ENCODE measurements around the gene RRAS. TPM values are rescaled to one million over a fixed set of nuclear protein-coding genes. Genes with fewer than 3 reads are reported as not detected.

The RRAS gene
- total RNA-seq, 5 donors from 2014 or later (not counting 1 experiment from before 2014, with no cell fraction given), result 8.5 to 15.4 (median 13.0) TPM

DNA sequence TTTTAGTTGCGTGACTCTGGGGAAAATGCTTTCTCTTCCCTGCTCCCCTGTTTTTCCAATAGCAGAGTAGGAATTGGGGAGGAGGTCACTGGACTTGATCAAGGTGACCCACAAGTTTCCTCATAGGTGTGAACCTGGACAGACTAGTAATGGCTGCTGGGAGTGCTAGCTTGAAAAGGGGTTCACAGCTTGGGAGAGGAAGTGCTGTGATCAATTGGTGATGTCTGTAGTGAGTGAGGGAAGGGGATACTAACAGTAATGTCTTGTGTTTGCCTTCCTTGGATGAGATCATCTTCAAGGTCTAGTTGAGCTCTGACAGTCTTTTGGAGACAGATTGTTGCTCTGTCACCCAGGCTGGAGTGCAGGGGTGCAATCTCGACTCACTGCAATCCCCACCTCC, 27.5 kb upstream of the RRAS start:
- Histone ChIP-seq H3K4me1 (ENCODE audit: control insufficient read depth in 1 of 2, extremely low read depth in 1 of 2, insufficient read depth in 2 of 2, low read length in 2 of 2) (peaks cover 4 to 39% of the 10 kb centered on the region in 2 experiments), H3K27me3 (replicated peaks in 1 of 2; ENCODE audit: control insufficient read depth in 2 of 2, extremely low read depth in 1 of 2, insufficient read depth in 2 of 2, low read length in 1 of 2) (no peaks in the 10 kb centered on the region), H3K9me3 (no peaks in the 10 kb centered on the region), H3K4me3 (ENCODE audit: control insufficient read depth in 1 of 2, extremely low read depth in 1 of 2, low read length in 1 of 2) (no peak overlapping the region), H3K27ac (ENCODE audit: low read length) (no peak overlapping the region), H3K36me3 (ENCODE audit: control insufficient read depth in 2 of 2, extremely low read depth in 1 of 2, insufficient read depth in 1 of 2, low read length in 1 of 2) (peaks cover 11 to 14% of the 10 kb centered on the region in 2 donors)
- ChIA-PET CTCF (interaction anchor here in 1 of 2 donors (0.6 to 1.1 kb wide), 2 partner anchors 9 to 13 kb away, joined by 3 to 5 read pairs; partner anchors contain the start of gene PRMT1), POLR2A (no interaction called here)
- ATAC-seq (replicated peaks in 1 of 4) (no peak), DNase-seq (no peak)
- Mint-ChIP-seq H3K27ac (peak overlapping the region in 1 of 2 donors; percentile 55), H3K9me3 (no peaks in the 10 kb centered on the region), H3K4me1 (peaks cover 39 to 48% (median 44%) of the 10 kb centered on the region in 3 donors), H3K27me3 (no peaks in the 10 kb centered on the region), H3K36me3 (peaks cover 4% of the 10 kb centered on the region), H3K4me3 (peak overlapping the region; percentile 93 to 100 (median 99))
- 100% methylated on average over 1 of the region's 2 CpGs for WGBS (ENCODE audit: insufficient coverage)

DNA sequence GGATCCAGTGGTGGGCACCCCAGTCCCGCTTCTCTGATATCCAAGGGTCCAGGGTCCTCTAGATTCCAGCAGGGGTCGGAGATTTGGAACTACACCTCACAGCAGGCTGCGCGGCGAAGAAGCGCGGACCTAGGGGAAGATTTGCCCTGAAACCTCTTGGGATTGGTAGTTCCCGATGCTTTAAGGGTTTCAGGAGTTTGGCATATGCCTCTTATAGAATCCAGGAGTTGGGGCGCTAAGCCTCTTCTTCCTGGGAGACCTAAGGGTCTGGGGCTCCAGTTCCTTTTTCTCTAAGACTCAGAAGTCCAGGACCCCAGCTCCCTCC, 26.1 kb upstream of the RRAS start:
- DNase-seq (peak in 1 of 35 experiments; percentile 14), ATAC-seq (replicated peaks in 1 of 4) (peak in 2 of 4 experiments; percentile 0 to 13)
- Mint-ChIP-seq H3K4me3 (peak overlapping the region; percentile 93 to 100 (median 99)), H3K27me3 (no peaks in the 10 kb centered on the region), H3K36me3 (peaks cover 4% of the 10 kb centered on the region), H3K9me3 (no peaks in the 10 kb centered on the region), H3K4me1 (peaks cover 35 to 48% (median 37%) of the 10 kb centered on the region in 3 donors), H3K27ac (peak overlapping the region; percentile 100)
- H3K27me3 ChIP-seq (replicated peaks in 1 of 2; ENCODE audit: control insufficient read depth in 2 of 2, extremely low read depth in 1 of 2, insufficient read depth in 2 of 2, low read length in 1 of 2), result no peaks in the 10 kb centered on the region
- H3K4me1 ChIP-seq (ENCODE audit: control insufficient read depth in 1 of 2, extremely low read depth in 1 of 2, insufficient read depth in 2 of 2, low read length in 2 of 2), result peaks cover 4 to 43% of the 10 kb centered on the region in 2 experiments
- ChIA-PET POLR2A (no interaction called here), CTCF (interaction anchor here in 1 of 2 donors (1.0 to 3.2 kb wide), 4 partner anchors 11 to 26 kb away, joined by 3 to 30 read pairs (median 5); partner anchors contain the start of genes RRAS and SCAF1)
- peak overlapping the region; percentile 93 for H3K4me3 ChIP-seq (ENCODE audit: control insufficient read depth in 1 of 2, extremely low read depth in 1 of 2, low read length in 1 of 2)
- H3K9me3 ChIP-seq, result no peaks in the 10 kb centered on the region
- WGBS (ENCODE audit: insufficient coverage), result 0% methylated on average over 2 of the region's 9 CpGs
- H3K27ac ChIP-seq (ENCODE audit: low read length), result peak overlapping the region; percentile 78
- H3K36me3 ChIP-seq (ENCODE audit: control insufficient read depth in 2 of 2, extremely low read depth in 1 of 2, insufficient read depth in 1 of 2, low read length in 1 of 2), result peaks cover 7 to 26% of the 10 kb centered on the region in 2 donors

DNA sequence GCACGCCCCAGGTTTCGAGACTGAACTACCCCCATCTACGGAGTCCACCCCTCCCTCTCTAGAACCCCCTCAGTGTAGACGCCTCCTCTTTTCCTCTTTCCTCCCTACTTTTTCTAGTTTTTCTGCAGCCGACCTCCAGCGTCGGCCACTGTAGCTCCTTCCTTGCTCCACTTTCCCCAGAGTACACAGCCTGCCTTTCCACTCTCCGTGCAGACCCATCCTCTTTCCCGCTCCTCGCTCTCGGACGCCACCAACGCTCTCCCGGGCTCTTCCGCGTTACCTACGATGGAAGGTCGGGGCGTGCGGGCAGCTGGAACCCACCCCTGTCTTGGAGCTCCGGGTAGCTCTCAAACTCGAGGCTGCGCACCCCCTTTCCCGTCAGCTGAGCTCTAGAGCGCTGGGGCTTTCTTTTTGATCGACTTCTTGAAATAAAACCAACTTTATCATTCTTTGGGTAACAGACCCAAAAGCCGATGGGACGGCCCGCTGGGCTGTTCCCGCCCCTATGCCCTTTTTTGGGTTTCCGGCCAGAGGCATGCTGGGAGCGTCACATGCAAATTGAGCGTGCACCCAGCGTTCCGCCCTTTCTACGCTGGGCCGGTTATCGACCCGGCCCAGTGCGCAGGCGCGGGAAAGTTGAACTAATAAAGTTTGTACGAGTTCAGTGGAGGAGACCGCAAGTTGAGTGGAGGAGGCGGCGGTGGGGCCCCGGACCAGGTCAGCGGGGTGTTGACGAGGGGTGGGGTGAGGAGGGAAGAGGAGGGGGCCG, 25.6 kb upstream of the RRAS start, which contains the start of the genes BCL2L12 and IRF3:
TSS of gene BCL2L12 (plus strand) at position 583 of the 769 bp plus-strand sequence. CDS start 760 bp downstream, outside the sequence.
TSS of gene IRF3 (minus strand) at position 507 of the 769 bp plus-strand sequence. CDS start 1,019 bp downstream, outside the sequence.
- ChIA-PET POLR2A (interaction anchor here (0.7 to 1.8 kb wide), 4 partner anchors 11 to 30 kb away, joined by 3 to 6 read pairs (median 4); partner anchors contain the start of gene RRAS (in 1 of the 2)), CTCF (interaction anchor here in 1 of 2 donors (0.5 to 3.2 kb wide), 6 partner anchors 10 to 76 kb away, joined by 3 to 30 read pairs (median 4); partner anchors contain the start of genes PRMT1, RRAS and SCAF1)
- H3K4me3 ChIP-seq (ENCODE audit: control insufficient read depth in 1 of 2, extremely low read depth in 1 of 2, low read length in 1 of 2), result peak within 1 kb of the TSS; percentile 93
- H3K36me3 Mint-ChIP-seq, result peaks cover 4% of the 10 kb centered on the region
- peaks cover 7 to 32% of the 10 kb centered on the region in 2 donors for H3K36me3 ChIP-seq (ENCODE audit: control insufficient read depth in 2 of 2, extremely low read depth in 1 of 2, insufficient read depth in 1 of 2, low read length in 1 of 2)
- peak within 1 kb of the TSS; percentile 100 for H3K27ac Mint-ChIP-seq
- no peaks in the 10 kb centered on the region for H3K9me3 ChIP-seq
- ATAC-seq (replicated peaks in 1 of 4), result peak; percentile 81 to 85 (median 82)
- peak; percentile 97 to 100 (median 99) for DNase-seq
- H3K27me3 Mint-ChIP-seq, result no peaks in the 10 kb centered on the region
- H3K4me1 ChIP-seq (ENCODE audit: control insufficient read depth in 1 of 2, extremely low read depth in 1 of 2, insufficient read depth in 2 of 2, low read length in 2 of 2), result peaks cover 4 to 46% of the 10 kb centered on the region in 2 experiments
- no peaks in the 10 kb centered on the region for H3K27me3 ChIP-seq (replicated peaks in 1 of 2; ENCODE audit: control insufficient read depth in 2 of 2, extremely low read depth in 1 of 2, insufficient read depth in 2 of 2, low read length in 1 of 2)
- peak within 1 kb of the TSS; percentile 78 for H3K27ac ChIP-seq (ENCODE audit: low read length)
- H3K9me3 Mint-ChIP-seq, result no peaks in the 10 kb centered on the region
- H3K4me1 Mint-ChIP-seq, result peaks cover 36 to 48% (median 37%) of the 10 kb centered on the region in 3 donors
- WGBS (ENCODE audit: insufficient coverage), result under 1% methylated on average over 43 of the region's 50 CpGs
- peak within 1 kb of the TSS; percentile 93 to 100 (median 99) for H3K4me3 Mint-ChIP-seq

DNA sequence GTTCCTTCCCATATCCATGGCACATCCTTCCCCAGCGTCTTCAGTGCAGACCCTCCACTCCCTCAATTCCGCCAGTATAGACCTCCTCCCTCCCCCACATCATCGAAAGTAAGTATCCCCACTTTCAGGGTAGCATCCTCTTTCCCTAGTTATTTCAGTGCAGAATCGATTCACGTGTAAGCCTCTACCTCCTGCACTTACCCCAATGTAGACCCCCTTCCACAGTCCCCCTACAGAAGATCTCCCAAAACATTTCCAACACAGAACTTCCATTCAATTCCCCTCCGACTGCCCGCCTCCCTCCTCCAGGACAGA, 25.1 kb upstream of the RRAS start:
- peak overlapping the region; percentile 93 for H3K4me3 ChIP-seq (ENCODE audit: control insufficient read depth in 1 of 2, extremely low read depth in 1 of 2, low read length in 1 of 2)
- Mint-ChIP-seq H3K9me3 (no peaks in the 10 kb centered on the region), H3K4me3 (peak overlapping the region; percentile 93 to 100 (median 99)), H3K36me3 (peaks cover 6% of the 10 kb centered on the region), H3K27ac (peak overlapping the region; percentile 100), H3K4me1 (peaks cover 37 to 51% (median 40%) of the 10 kb centered on the region in 3 donors), H3K27me3 (no peaks in the 10 kb centered on the region)
- peak overlapping the region; percentile 78 for H3K27ac ChIP-seq (ENCODE audit: low read length)
- H3K36me3 ChIP-seq (ENCODE audit: control insufficient read depth in 2 of 2, extremely low read depth in 1 of 2, insufficient read depth in 1 of 2, low read length in 1 of 2), result peaks cover 7 to 37% of the 10 kb centered on the region in 2 donors
- CTCF ChIA-PET, result interaction anchor here in 1 of 2 donors (0.5 to 3.2 kb wide), 6 partner anchors 9 to 76 kb away, joined by 3 to 30 read pairs (median 4); partner anchors contain the start of genes PRMT1, RRAS and SCAF1
- POLR2A ChIA-PET, result interaction anchor here (0.7 to 1.8 kb wide), 4 partner anchors 11 to 31 kb away, joined by 3 to 6 read pairs (median 4); partner anchors contain the start of gene RRAS (in 1 of the 2)
- 0% methylated on average over 7 of the region's 7 CpGs for WGBS (ENCODE audit: insufficient coverage)
- H3K4me1 ChIP-seq (ENCODE audit: control insufficient read depth in 1 of 2, extremely low read depth in 1 of 2, insufficient read depth in 2 of 2, low read length in 2 of 2), result peaks cover 4 to 48% of the 10 kb centered on the region in 2 experiments
- no peaks in the 10 kb centered on the region for H3K9me3 ChIP-seq
- peak in 1 of 35 experiments; percentile 26 for DNase-seq
- ATAC-seq (replicated peaks in 1 of 4), result peak in 1 of 4 experiments; percentile 0
- H3K27me3 ChIP-seq (replicated peaks in 1 of 2; ENCODE audit: control insufficient read depth in 2 of 2, extremely low read depth in 1 of 2, insufficient read depth in 2 of 2, low read length in 1 of 2), result no peaks in the 10 kb centered on the region

DNA sequence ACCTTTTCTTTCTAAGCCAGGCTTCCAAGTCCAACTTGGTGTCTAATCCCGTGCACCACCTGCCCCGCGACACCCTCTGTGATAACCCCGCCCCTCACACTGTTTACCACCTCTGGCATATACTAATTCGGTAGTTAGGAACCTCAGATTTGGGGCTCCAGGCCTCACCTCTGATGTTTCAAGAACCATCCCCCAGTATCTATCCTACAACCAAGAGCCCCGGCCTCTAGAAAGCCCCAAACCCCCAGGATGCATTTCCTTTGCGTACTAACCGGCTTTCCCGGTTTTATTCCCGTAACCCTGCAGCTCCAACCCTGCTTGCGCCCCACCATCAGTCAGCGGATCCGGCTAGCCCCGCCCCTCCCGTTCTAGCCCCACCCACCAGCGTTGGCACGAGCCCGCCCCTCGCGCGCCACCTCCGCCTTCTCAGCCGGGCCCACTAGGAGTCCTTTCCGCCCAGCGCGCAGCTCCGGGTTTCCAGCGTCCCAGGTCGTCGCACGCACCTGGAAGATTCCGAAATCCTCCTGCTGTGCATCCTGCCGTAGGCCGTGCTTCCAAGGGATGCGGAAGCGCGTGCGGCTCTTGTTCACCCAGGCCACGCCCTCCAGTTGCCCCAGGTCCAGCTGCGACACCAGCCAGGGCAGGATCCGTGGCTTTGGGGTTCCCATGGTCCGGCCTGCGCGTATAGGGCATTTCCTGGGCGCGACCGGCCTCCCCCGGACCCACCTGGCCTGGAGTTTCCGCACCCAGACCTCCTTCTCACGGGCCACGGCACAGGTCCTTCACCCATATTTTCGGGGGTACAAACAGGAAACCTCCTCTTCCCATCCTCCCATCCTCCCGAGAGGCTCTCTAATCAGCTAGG, 24.5 kb upstream of the RRAS start:
- Mint-ChIP-seq H3K27ac (peak overlapping the region; percentile 100), H3K4me1 (peaks cover 37 to 49% (median 40%) of the 10 kb centered on the region in 3 donors), H3K27me3 (no peaks in the 10 kb centered on the region), H3K9me3 (no peaks in the 10 kb centered on the region), H3K36me3 (peaks cover 2% of the 10 kb centered on the region), H3K4me3 (peak overlapping the region; percentile 93 to 100 (median 99))
- peaks cover 4 to 48% of the 10 kb centered on the region in 2 experiments for H3K4me1 ChIP-seq (ENCODE audit: control insufficient read depth in 1 of 2, extremely low read depth in 1 of 2, insufficient read depth in 2 of 2, low read length in 2 of 2)
- peak overlapping the region; percentile 93 for H3K4me3 ChIP-seq (ENCODE audit: control insufficient read depth in 1 of 2, extremely low read depth in 1 of 2, low read length in 1 of 2)
- POLR2A ChIA-PET, result interaction anchor here in 1 of 2 donors (0.7 to 1.8 kb wide), 4 partner anchors 12 to 185 kb away, joined by 3 to 6 read pairs (median 4); partner anchors contain the start of gene RRAS
- H3K27ac ChIP-seq (ENCODE audit: low read length), result peak overlapping the region; percentile 78
- WGBS (ENCODE audit: insufficient coverage), result under 1% methylated on average over 53 of the region's 53 CpGs
- H3K36me3 ChIP-seq (ENCODE audit: control insufficient read depth in 2 of 2, extremely low read depth in 1 of 2, insufficient read depth in 1 of 2, low read length in 1 of 2), result peaks cover 7 to 37% of the 10 kb centered on the region in 2 donors
- H3K9me3 ChIP-seq, result no peaks in the 10 kb centered on the region
- ATAC-seq (replicated peaks in 1 of 4), result peak; percentile 71 to 77 (median 73)
- CTCF ChIA-PET, result interaction anchor here (0.5 to 3.2 kb wide), 11 partner anchors 9 to 173 kb away, joined by 3 to 30 read pairs (median 3); partner anchors contain the start of genes PRMT1 (in 1 of the 2), RRAS (in 1 of the 2) and SCAF1 (in 1 of the 2)
- no peaks in the 10 kb centered on the region for H3K27me3 ChIP-seq (replicated peaks in 1 of 2; ENCODE audit: control insufficient read depth in 2 of 2, extremely low read depth in 1 of 2, insufficient read depth in 2 of 2, low read length in 1 of 2)
- DNase-seq, result peak; percentile 76 to 95 (median 90)

Data from T-cell (primary cell).